ENCODE measurements around the gene SETBP1.

DNA sequence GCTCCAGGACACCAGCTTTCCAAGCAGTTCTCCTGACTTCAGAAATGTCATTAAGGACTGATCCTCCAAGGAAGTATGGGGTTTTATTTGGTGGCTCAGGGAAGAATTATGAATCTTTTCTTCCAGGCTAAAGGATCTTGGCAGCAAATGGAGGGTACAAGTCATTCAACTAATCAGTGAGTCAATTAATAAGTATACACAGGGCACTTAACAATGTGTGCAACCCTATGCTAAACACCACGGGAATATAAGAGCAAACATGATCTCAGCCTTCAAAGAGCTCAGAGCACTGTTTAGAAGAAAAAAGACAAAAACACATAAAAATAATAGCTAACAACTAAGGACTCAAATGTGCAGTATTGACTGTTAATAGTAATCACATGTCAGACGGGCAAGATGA, 234.5 kb downstream of the SETBP1 start:
- TF ChIP-seq POLR2A (IDR thresholded peaks at IDR 0.05) = no peak
- TF ChIP-seq, protein P1, sequence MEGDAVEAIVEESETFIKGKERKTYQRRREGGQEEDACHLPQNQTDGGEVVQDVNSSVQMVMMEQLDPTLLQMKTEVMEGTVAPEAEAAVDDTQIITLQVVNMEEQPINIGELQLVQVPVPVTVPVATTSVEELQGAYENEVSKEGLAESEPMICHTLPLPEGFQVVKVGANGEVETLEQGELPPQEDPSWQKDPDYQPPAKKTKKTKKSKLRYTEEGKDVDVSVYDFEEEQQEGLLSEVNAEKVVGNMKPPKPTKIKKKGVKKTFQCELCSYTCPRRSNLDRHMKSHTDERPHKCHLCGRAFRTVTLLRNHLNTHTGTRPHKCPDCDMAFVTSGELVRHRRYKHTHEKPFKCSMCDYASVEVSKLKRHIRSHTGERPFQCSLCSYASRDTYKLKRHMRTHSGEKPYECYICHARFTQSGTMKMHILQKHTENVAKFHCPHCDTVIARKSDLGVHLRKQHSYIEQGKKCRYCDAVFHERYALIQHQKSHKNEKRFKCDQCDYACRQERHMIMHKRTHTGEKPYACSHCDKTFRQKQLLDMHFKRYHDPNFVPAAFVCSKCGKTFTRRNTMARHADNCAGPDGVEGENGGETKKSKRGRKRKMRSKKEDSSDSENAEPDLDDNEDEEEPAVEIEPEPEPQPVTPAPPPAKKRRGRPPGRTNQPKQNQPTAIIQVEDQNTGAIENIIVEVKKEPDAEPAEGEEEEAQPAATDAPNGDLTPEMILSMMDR (IDR thresholded peaks at IDR 0.05) = no peak

Measured in lower leg skin (tissue), 3 donors.